Left lung (tissue), 10 donors: ENCODE measurements around the gene ITPRID1. TPM values are rescaled to one million over a fixed set of nuclear protein-coding genes. Genes with fewer than 3 reads are reported as not detected.

Experiments
- ATAC-seq: fragments of 200-7000 bp; cut with Tn5 transposase; one replicate; pipeline ENCODE4 v1.9.1; 2020; ENCODE audit warnings: moderate library complexity
- DNase-seq, 4 donors: peaks; one replicate each; pipeline ENCODE4 v3.0.0-alpha.2; 2013 to 2020
- H3K27ac ChIP-seq, 2 donors: fragments of 200-600 bp; sonication (generic) in 1 of 2; one replicate each; pipeline versions ENCODE4 v1.5.0 to v1.8.0; 2020 to 2021
- H3K27me3 ChIP-seq, 2 donors: fragments of 200-600 bp; sonication (generic) in 1 of 2; one replicate each; pipeline versions ENCODE4 v1.5.0 to v1.8.0; 2020 to 2021
- H3K36me3 ChIP-seq, 2 donors: fragments of 200-600 bp; sonication (generic) in 1 of 2; one replicate each; pipeline versions ENCODE4 v1.5.0 to v1.8.0; 2020 to 2021
- H3K4me1 ChIP-seq, 2 donors: fragments of 200-600 bp; one replicate each; pipeline ENCODE4 v1.8.0; 2021
- H3K4me3 ChIP-seq, 2 donors: fragments of 200-600 bp; sonication (generic) in 1 of 2; one replicate each; pipeline versions ENCODE4 v1.5.0 to v1.8.0; 2020 to 2021; ENCODE audit warnings: mild to moderate bottlenecking in 1 of 2
- H3K9me3 ChIP-seq, 2 donors: fragments of 200-600 bp; sonication (generic) in 1 of 2; one replicate each; pipeline versions ENCODE4 v1.5.0 to v1.8.0; 2020 to 2021
- intact Hi-C, 2 donors: fragments of 100-400 bp; cut with DNase I; formaldehyde crosslinking; loops; one replicate each; pipeline versions ENCODE4 v1.11.2 to v1.14.2; 2022
- polyA plus RNA-seq, 6 donors: library from polyadenylated mRNA; unstranded; fragments of 120-200 nt; gene quantifications; one replicate each; pipeline ENCODE4 v1.2.1, GENCODE V29; 2013; ENCODE audit not compliant: insufficient read length in 6 of 6
- total RNA-seq, 2 donors: library from RNA; stranded (reverse); fragmentation: NEBNext Ultra II Directional; extraction: Animal tissue kit (Norgen Biotek cat#: 25700); gene quantifications; one replicate each; pipeline ENCODE4 v1.2.1, GENCODE V29; 2021
- TF ChIP-seq, protein P1 (sequence below), 2 donors: fragments of 200-600 bp; sonication (generic) in 1 of 2; IDR thresholded peaks; one replicate each; pipeline versions ENCODE4 v1.5.0 to v1.8.0; 2021; ENCODE audit warnings: antibody characterized with exemption in 2 of 2
- donor health status: DM: no; HTN: yes; CAD: no.
- donor health status: DM: no; HTN: no; CAD: no.

The ITPRID1 gene
- total and polyA plus RNA-seq, 8 donors = 0.04 to 0.60 (median 0.08) TPM; not detected in 4

DNA sequence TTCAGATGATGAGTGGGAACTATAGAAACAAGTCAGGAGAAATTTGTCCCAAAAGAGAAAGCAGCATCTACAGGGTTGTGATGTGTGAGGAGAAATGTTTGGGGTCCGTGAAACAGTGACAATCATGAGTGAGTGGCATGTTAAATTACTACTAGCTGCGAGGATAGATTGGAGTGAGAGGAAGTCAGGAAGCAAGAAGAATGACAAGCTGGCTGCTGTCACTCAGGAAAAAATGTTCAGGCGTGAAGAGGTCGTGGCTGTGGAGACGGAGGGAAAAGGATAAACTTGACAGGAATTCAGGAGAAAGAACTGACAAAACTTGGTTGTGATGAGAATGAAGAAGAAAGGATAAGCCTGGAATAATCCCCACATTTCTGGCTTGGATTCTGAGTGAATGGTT is 5.1 kb upstream of the ITPRID1 start:
- ATAC-seq (no peak), DNase-seq (no peak)
- H3K36me3 ChIP-seq = no peaks in the 10 kb centered on the region
- no peaks in the 10 kb centered on the region for H3K27me3 ChIP-seq
- no peaks in the 10 kb centered on the region for H3K4me1 ChIP-seq
- TF ChIP-seq, protein P1, sequence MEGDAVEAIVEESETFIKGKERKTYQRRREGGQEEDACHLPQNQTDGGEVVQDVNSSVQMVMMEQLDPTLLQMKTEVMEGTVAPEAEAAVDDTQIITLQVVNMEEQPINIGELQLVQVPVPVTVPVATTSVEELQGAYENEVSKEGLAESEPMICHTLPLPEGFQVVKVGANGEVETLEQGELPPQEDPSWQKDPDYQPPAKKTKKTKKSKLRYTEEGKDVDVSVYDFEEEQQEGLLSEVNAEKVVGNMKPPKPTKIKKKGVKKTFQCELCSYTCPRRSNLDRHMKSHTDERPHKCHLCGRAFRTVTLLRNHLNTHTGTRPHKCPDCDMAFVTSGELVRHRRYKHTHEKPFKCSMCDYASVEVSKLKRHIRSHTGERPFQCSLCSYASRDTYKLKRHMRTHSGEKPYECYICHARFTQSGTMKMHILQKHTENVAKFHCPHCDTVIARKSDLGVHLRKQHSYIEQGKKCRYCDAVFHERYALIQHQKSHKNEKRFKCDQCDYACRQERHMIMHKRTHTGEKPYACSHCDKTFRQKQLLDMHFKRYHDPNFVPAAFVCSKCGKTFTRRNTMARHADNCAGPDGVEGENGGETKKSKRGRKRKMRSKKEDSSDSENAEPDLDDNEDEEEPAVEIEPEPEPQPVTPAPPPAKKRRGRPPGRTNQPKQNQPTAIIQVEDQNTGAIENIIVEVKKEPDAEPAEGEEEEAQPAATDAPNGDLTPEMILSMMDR (IDR thresholded peaks at IDR 0.05) = no peak
- H3K9me3 ChIP-seq = no peaks in the 10 kb centered on the region
- H3K27ac ChIP-seq = no peak overlapping the region
- no peak overlapping the region for H3K4me3 ChIP-seq
- intact Hi-C loops = no loop called here

DNA sequence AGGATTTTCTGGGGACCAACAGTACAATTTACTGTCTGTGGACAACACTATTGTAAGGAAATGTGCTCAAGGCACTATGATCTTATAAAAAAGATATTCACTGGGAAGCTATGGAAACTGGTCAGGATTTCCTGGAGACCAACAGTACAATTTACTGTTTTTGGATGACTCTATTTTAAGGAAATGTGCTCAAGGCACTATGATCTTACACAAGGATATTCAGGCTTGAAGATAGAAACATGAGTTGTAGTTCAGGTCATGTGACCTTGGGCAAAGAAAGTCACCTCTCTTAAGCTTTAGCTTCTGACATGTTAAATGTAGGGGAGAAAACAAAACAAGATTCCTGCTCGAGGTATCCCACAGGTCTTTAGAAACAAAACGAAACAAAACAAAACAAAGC is 1.7 kb upstream of the ITPRID1 start:
- ATAC-seq = no peak
- TF ChIP-seq, protein P1 (IDR thresholded peaks at IDR 0.05) = no peak
- no peak overlapping the region for H3K4me3 ChIP-seq
- H3K27me3 ChIP-seq = no peaks in the 10 kb centered on the region
- peaks cover 0 to 8% of the 10 kb centered on the region in 2 donors for H3K9me3 ChIP-seq
- H3K27ac ChIP-seq = no peak overlapping the region
- DNase-seq = no peak
- no peaks in the 10 kb centered on the region for H3K4me1 ChIP-seq
- H3K36me3 ChIP-seq = no peaks in the 10 kb centered on the region
- intact Hi-C loops = no loop called here

DNA sequence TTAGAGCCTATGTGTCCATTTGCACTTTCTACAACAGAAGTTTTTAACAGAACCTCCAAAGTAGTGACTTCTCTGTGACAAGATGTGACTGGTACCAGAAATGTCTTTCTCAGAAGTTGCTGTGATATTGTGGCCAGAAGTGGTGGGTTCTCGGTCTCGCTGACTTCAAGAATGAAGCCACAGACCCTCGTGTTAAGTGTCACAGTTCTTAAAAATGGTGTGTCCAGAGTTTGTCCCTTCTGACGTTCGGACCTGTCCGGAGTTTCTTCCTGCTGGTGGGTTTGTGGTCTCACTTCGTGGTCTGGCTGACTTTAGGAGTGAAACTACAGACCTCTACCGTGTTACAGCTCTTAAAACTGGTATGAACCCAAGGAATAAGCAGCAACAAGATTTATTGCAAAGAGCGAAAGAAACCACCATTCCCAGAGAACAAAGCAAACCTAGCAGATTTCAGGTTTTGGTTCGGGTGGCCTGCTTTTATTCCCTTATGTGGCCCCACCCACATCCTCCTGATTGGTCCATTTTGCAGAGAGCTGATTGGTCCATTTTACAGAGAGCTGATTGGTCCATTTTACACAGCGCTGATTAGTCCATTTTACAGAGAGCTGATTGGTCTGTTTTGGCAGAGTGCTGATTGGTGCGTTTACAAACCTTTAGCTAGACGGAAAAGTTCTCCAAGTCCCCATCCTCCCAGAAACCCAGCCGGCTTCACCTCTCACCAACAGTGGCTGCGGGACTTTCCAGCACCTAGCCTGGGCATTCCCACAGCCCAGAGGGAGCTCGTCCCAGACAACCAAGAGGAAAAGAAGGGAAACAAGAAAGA is 3.0 kb downstream of the ITPRID1 start:
- no peak overlapping the region for H3K27ac ChIP-seq
- no peak for ATAC-seq
- H3K9me3 ChIP-seq = peaks cover 0 to 11% of the 10 kb centered on the region in 2 donors
- DNase-seq = no peak
- intact Hi-C loops = no loop called here
- TF ChIP-seq, protein P1 (IDR thresholded peaks at IDR 0.05) = no peak
- no peaks in the 10 kb centered on the region for H3K4me1 ChIP-seq
- no peak overlapping the region for H3K4me3 ChIP-seq
- no peaks in the 10 kb centered on the region for H3K27me3 ChIP-seq
- no peaks in the 10 kb centered on the region for H3K36me3 ChIP-seq

DNA sequence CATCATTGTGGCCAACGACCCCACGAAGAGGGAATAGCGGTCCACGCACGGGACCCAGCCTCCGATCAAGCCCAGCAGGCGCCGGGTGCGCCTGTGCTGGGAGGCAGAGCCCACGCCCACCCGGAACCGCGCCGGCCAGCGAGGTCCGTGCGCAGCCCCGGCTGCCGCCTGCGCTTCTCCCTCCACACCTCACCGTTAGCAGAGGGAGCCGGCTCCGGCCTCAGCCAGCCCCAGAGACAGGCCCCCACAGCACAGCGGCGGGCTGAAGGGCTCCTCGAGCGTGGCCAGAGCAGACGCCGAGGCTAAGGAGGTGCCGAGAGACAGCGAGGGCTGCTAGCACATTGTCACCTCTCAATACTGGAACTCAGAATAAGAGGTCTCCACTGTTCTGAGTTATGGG is 3.6 kb downstream of the ITPRID1 start:
- DNase-seq (peak in 1 of 4 donors; percentile 65), ATAC-seq (no peak)
- H3K9me3 ChIP-seq = peaks cover 0 to 11% of the 10 kb centered on the region in 2 donors
- intact Hi-C loops = no loop called here
- TF ChIP-seq, protein P1 (IDR thresholded peaks at IDR 0.05) = no peak
- H3K36me3 ChIP-seq = no peaks in the 10 kb centered on the region
- no peak overlapping the region for H3K4me3 ChIP-seq
- H3K4me1 ChIP-seq = no peaks in the 10 kb centered on the region
- no peaks in the 10 kb centered on the region for H3K27me3 ChIP-seq
- H3K27ac ChIP-seq = no peak overlapping the region

GRCh38 chr7:31518766-31519165 is 4.9 kb downstream of the ITPRID1 start:
- TF ChIP-seq, protein P1 (IDR thresholded peaks at IDR 0.05) = no peak
- no peak overlapping the region for H3K27ac ChIP-seq
- no peak for ATAC-seq
- DNase-seq = no peak
- no peaks in the 10 kb centered on the region for H3K4me1 ChIP-seq
- H3K36me3 ChIP-seq = no peaks in the 10 kb centered on the region
- H3K27me3 ChIP-seq = no peaks in the 10 kb centered on the region
- H3K4me3 ChIP-seq = no peak overlapping the region
- peaks cover 0 to 11% of the 10 kb centered on the region in 2 donors for H3K9me3 ChIP-seq
- intact Hi-C loops = no loop called here
